NCI-H2081 treated with DMSO at 0.1 percent for 48 hours (cell line): ENCODE results near the gene DEFB121.
"Not testable (repeated sequence)": the region's sequence is repeated elsewhere in the genome, so short reads cannot be mapped to it uniquely, and the experiment has no call there.

ENCODE experiments used
- DNase-seq: peaks from one replicate; lab custom pipeline; 2025; lab: John Stamatoyannopoulos, UW

DEFB121 gene, protein sequence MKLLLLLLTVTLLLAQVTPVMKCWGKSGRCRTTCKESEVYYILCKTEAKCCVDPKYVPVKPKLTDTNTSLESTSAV

DNA sequence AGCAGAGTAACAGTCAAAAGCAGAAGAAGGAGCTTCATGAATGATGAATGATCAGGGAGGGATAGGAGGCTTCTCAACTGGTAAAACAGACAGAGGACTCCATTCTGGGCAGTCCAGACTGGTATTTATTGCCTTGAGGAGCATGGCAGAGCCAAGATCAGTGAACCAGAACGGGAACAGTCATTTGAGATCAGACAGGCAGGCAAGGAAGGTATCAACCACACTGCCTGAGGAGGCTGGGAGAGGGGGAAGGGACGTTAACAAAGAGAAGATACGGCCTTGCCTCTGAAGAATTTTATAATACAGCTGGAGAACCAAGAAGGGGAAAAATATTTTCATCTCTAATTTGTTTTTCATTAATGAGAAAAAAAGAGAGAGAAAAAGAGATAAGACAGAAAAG, at the start of gene DEFB121:
DEFB121 (minus strand) TSS at position 101 of the 400 bp plus-strand sequence; CDS start at position 38, 63 bp downstream.
- DNase-seq: no peak

GRCh38 chr20:31454361-31454760, 48.3 kb upstream of the DEFB121 start:
- DNase-seq: no peak

- DNase-seq: no peak
These were observed 46.6 kb upstream of the DEFB121 start for GRCh38 chr20:31452575-31452974.

DNA sequence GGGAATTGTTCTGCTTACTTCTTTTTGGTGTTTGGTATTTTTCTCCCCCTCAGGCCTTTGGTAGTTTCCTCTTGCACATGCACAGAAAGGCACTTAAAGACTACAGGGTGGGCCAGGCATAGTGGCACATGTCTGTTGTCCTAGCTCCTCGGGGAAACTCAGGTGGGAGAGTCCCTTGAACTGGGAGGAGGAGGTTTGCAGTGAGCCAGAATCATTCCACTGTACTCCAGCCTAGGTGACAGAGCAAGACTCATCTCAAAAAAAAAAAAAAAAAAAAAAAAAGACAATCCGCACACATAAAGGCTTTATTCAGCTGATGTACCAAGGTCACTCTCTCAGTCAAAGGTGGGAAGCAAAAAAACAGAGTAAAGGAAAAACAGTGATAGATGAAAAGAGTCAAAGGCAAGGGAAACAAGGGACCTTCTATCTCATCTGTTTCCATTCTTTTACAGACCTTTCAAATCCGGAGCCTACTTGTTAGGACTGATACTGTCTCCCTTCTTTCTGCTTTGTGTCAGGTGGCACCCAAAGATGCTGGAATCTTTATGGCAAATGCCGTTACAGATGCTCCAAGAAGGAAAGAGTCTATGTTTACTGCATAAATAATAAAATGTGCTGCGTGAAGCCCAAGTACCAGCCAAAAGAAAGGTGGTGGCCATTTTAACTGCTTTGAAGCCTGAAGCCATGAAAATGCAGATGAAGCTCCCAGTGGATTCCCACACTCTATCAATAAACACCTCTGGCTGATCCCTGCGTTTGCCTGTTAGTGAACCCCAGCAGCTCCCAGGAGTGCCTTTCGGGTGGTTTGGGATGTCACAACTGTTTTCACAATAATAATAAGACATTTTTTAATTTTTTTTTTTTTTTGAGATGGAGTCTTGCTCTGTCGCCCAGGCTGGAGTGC, 43.7 kb upstream of the DEFB121 start:
- no peak for DNase-seq

DNA sequence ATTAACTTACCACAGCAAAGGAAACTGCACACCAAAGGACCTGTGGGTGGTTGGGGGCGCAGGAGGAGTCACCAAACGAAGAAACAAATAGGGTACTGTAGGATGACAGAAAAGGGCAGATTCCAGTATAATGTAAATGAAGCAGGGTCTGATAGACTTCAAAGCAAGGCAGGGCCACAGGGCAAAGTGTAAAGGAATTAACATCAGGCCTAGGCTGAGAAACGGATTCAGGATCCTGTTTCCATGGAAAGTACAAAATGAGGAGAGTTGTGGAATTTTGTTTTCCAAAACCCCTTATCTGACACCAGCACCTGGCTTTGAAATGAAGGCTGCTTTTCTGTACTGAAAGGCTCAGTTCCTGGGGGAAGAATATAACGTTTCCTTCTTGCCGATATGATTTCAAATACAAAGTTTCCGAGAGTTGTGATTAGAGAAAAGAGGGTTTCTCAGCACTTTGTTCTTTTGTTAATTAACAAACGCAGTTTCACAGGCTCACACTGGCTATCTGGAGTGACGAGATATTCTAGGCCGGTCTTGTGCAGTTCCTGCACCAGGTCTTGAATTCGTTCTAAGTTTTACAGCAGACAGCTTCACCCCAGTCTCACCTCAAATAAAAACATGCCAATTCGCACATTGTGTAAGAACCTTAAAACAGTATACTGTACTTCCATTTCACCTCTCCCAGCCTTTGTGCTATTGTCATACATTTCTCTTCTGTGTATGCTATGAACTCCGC, 40.2 kb upstream of the DEFB121 start:
- no peak for DNase-seq

DNA sequence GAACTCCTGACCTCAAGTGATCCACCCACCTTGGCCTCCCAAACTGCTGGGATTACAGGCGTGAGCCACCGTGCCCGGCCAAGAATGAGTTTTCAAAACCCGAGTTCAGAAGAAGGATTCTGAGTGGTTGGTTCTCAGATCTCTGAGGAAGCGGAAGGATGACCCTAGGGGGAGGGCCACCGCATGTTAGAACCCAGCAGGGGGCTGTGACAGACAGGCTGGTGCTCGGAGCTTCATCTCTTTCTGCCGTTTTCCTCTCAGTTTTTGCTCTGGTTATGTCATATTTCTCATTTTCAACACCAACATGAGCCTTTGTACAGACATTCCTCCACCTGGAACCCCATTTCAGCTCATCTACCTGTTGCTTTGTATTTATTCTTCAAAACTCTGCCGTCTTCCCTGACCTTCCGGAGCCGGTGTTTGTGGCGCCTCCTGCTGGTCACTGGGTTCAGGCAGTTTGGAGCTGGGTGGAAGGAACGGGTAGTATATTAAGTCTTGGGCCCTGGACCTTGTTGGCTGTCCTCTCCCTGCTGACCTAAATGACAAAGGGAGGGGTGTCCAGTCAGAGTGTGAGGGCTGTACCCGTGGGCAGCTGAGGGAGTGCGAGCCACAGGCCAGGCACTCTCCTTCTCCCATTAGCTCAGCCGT, 34.1 kb upstream of the DEFB121 start, which contains the start of gene DEFB123:
DEFB123 (plus strand) TSS at position 621 of the 648 bp plus-strand sequence. CDS start 67 bp downstream, outside the sequence.
- DNase-seq: no peak

- no peak for DNase-seq
These were observed 24.6 kb upstream of the DEFB121 start for GRCh38 chr20:31430568-31431115.

DNA sequence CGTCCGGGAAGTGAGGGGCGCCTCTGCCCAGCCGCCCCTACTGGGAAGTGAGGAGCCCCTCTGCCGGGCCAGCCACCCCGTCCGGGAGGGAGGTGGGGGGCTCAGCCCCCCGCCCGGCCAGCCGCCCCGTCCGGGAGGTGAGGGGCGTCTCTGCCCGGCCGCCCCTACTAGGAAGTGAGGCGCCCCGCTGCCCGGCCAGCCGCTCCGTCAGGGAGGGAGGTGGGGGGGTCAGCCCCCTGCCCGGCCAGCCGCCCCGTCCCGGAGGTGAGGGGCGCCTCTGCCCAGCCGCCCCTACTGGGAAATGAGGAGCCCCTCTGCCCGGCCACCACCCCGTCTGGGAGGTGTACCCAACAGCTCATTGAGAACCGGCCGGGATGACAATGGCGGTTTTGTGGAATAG, 21.6 kb upstream of the DEFB121 start:
- not testable (repeated sequence) for DNase-seq

DNA sequence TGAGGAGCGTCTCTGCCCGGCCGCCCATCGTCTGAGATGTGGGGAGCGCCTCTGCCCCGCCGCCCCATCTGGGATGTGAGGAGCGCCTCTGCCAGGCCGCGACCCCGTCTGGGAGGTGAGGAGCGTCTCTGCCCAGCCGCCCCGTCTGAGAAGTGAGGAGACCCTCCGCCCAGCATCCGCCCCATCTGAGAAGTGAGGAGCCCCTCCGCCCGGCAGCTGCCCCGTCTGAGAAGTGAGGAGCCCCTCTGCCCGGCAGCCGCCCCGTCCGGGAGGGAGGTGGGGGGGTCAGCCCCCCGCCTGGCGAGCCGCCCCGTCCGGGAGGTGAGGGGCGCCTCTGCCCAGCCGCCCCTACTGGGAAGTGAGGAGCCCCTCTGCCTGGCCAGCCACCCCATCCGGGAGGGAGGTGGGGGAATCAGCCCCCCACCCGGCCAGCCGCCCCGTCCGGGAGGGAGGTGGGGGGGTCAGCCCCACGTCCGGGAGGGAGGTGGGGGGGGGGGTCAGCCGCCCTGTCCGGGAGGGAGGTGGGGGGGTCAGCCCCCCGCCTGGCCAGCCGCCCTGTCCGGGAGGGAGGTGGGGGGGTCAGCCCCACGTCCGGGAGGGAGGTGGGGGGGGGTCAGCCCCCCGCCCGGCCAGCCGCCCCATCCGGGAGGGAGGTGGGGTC, 21.0 kb upstream of the DEFB121 start:
- not testable (repeated sequence) for DNase-seq

DNA sequence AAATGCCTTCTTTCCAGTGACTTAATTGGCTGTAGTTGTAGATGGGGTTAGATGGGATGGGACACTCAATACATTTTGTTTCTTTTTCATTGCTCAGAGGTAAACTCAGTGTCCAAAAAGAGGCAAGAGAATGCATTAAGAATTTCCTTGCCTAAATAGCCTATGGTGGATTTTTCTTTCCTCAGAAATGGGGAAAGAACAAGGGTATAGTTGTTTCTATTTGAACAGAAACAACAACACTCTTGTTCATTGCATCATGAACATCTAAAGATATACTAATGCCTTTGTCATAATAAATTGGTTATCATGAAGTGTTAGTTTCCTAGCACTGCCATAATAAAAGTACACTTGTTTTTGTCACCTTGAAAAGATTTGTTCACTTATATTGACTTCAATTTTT, 19.8 kb upstream of the DEFB121 start:
- DNase-seq: no peak

DNA sequence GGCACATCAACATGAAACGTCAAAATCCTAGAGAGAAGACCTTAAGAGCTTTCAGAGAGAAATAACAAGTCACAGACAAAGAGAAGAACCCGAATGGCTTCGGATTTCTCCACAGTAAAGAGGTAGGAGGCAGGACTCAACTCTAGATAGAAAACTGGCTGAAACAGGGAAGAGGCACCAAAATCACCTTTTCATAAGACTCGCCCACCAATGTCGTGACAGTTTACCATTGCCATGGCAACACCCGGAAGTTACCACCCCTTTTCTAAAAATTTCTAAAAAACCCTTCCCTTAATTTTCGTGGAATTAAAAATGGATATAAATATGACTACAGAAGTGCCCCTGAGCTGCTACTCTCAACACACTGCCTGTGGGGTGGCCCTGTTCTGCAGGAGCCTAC, 12.3 kb upstream of the DEFB121 start:
- no peak for DNase-seq

GRCh38 chr20:31415653-31416052, 9.6 kb upstream of the DEFB121 start:
- no peak for DNase-seq

- DNase-seq: no peak
These were observed 8.4 kb upstream of the DEFB121 start for GRCh38 chr20:31414381-31414780.

GRCh38 chr20:31410011-31410410, 4.0 kb upstream of the DEFB121 start:
- no peak for DNase-seq

- no peak for DNase-seq
These were observed 2.1 kb downstream of the DEFB121 start for GRCh38 chr20:31403886-31404285.

- DNase-seq: no peak
These were observed 11.1 kb downstream of the DEFB121 start for GRCh38 chr20:31394900-31395299.

DNA sequence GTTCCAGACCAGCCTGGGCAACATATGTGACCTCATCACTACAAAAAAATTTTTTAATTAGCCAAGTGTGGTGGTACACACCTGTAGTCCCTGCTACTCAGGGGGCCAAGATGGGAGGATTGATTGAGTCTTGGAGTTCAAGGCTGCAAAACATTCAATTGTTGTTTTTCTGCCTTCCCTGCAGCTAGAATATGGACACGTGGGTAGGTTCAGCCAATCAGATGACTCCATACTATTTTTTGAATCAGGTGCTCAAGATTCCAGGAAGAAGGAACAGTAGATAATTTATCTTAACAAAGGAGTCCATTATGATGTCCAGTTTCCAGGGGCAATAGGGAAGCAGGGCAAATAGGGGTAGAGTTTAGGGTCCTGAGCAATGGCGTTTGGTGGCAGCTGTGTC, 13.2 kb downstream of the DEFB121 start:
- no peak for DNase-seq

GRCh38 chr20:31390490-31390889, 15.5 kb downstream of the DEFB121 start, which contains the start of gene DEFB119:
Gene DEFB119, minus strand, starts transcription at chr20:31390590. Its CDS starts 107 bp downstream, at chr20:31390483.
- no peak for DNase-seq

DNA sequence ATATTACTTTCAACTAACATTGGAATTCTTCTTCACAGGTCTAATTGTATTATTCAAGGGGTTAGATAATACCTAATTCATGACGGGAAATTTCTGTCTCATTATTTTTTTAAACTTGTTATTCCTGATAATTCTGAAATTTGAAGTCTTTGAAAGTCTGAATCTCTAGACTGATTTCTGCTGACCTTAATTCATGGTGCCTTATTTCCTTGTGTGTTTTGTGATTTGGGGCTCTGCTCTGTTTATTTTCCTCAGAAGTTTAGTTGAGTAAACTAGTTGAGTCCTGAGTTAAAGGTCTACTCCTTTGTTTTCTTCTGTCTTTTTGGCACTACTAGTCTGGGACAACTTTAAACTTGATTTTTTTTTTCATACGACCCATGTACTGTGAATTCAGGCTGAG, 31.7 kb downstream of the DEFB121 start:
- no peak for DNase-seq

GRCh38 chr20:31368301-31368700, 37.7 kb downstream of the DEFB121 start, which contains the start of gene DEFB118:
Gene DEFB118, plus strand, starts transcription at chr20:31368601. Its CDS starts 50 bp downstream, at chr20:31368651.
- DNase-seq: no peak

GRCh38 chr20:31364272-31364671, 41.7 kb downstream of the DEFB121 start:
- not testable (repeated sequence) for DNase-seq
